ENCODE results near the gene GSN. TPM values are rescaled to one million over a fixed set of nuclear protein-coding genes. Genes with fewer than 3 reads are reported as not detected.

GSN gene
- total RNA-seq, 1 donor, result 253 TPM

DNA sequence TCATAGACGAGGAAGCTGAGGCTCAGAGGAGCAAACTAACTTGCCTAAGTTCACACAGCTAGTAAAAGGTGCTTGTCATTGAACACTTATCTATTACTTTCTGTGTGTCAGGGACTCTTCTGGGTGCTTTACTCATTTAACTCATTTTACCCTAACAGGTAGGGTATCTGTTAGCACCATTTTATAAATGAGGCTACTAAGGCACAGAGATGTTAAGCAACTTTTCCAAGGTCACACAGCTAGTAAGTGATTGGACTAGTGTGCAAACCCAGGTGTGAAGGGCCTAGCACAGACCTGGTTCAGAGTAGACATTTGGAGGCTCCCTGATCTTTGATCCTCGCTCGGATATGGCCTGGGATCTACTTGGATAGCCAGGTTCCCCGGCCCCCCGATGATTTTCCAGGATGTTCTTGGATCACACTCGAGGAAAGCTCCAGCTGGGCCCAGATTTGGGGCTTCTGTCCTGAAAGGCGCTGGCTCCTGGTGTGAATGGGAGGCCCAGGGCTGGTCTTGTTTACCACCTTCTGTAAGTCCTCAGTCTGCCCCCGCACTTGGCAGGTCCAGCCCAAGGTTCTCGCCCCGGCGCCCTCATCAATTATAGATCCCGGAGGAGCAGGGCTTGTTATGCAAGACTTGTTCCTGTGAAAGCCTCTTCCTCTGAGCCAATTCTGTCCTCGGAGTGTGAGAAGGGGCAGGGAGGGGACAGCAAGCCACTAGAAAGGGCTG, 37.5 kb downstream of the GSN start:
- TF ChIP-seq, protein P1, sequence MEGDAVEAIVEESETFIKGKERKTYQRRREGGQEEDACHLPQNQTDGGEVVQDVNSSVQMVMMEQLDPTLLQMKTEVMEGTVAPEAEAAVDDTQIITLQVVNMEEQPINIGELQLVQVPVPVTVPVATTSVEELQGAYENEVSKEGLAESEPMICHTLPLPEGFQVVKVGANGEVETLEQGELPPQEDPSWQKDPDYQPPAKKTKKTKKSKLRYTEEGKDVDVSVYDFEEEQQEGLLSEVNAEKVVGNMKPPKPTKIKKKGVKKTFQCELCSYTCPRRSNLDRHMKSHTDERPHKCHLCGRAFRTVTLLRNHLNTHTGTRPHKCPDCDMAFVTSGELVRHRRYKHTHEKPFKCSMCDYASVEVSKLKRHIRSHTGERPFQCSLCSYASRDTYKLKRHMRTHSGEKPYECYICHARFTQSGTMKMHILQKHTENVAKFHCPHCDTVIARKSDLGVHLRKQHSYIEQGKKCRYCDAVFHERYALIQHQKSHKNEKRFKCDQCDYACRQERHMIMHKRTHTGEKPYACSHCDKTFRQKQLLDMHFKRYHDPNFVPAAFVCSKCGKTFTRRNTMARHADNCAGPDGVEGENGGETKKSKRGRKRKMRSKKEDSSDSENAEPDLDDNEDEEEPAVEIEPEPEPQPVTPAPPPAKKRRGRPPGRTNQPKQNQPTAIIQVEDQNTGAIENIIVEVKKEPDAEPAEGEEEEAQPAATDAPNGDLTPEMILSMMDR (IDR thresholded peaks at IDR 0.05; ENCODE audit: insufficient read depth, low read length), result no peak
- no peak overlapping the region for H3K4me3 ChIP-seq (ENCODE audit: low read depth, low read length)
- DNase-seq (ENCODE audit: low read depth), result peak; percentile 41

DNA sequence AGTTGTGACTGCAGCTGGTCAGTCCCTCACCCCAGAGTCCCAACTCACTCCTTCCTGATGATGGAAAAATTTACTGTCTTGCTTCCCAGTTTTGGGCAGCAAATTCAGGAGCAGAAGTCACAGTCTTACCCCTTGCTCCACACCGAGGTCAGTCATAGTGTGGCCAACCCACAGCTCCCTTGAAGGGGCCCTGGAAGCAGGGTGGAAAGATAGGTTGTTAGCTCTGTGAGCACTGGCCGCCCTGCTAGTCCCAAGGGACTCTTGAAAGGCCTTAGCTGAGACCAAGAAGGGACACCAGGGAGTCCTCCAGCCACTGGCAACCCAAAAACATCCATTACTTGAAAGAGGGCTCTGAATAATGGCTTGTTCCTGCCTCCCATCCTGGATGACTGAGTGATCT, 40.0 kb downstream of the GSN start:
- no peak overlapping the region for H3K4me3 ChIP-seq (ENCODE audit: low read depth, low read length)
- DNase-seq (ENCODE audit: low read depth), result no peak
- TF ChIP-seq, protein P1 (IDR thresholded peaks at IDR 0.05; ENCODE audit: insufficient read depth, low read length), result no peak

DNA sequence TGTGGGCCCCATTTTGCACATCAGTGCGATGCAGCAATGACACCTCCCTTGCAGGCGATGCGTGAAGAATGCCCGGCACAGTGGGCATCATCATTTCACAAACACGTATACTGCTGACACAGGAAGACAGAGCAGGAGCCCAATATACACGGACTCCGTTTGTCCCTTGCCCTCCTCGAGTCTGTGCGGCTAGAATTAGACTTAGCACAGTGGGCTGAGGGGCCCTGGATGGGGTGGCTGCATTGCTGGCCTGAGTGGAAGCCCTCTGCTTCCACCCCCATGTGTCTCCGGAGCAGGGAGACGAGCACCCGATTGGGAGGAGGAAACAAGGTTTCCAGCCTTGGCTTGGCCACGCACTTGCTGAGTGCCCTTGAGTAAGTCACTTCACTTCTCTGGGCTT, 40.8 kb downstream of the GSN start:
- H3K4me3 ChIP-seq (ENCODE audit: low read depth, low read length), result no peak overlapping the region
- TF ChIP-seq, protein P1 (IDR thresholded peaks at IDR 0.05; ENCODE audit: insufficient read depth, low read length), result no peak
- no peak for DNase-seq (ENCODE audit: low read depth)

DNA sequence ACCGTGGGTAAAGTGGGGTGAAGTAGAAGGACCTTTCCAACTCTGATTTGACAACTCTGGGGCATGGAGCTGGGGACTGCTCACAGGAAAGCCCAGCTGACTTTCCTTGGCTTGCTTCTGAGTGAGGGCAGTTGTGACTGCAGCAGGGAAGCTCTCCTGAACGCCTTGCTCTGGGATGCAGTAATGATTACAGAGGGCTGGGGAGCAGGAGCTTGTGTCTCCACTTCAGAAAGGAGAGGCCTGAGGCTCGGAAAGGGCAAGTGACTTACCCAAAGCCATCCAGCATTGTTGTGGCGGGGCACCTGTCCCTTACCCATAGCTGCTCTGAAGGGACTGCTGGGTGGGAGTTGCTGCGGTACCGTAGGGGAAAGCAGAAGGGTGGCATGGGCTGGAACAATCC, 41.2 kb downstream of the GSN start:
- TF ChIP-seq, protein P1 (IDR thresholded peaks at IDR 0.05; ENCODE audit: insufficient read depth, low read length), result no peak
- no peak overlapping the region for H3K4me3 ChIP-seq (ENCODE audit: low read depth, low read length)
- no peak for DNase-seq (ENCODE audit: low read depth)

DNA sequence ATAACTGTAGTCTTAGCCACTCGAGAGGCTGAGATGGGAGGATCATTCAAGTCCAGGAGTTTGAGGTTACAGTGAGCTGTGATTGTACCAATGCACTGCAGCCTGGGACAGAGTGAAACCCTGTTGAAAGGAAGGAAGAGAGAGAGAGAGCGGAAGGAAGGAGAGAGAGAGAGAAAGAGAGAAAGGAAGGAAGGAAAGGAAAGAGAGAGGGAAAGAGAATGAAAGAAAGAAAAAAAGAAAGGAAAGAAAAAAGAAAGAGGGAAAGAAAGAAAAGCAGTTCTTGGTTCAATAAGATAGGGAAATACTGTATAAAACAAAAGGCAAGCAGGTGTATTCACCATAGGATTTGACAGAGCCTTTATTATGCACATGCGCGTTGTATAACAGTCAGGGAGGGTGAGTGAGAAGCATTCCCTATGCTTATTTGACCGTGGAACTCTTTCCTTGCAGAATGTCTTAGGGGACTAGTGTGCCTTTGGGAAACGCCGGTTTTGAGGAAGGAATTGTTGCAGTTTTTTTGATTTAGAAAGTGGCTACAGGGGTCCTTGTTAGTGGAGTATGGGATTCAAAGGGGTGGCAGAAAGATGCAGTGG, 42.0 kb downstream of the GSN start:
- TF ChIP-seq, protein P1 (IDR thresholded peaks at IDR 0.05; ENCODE audit: insufficient read depth, low read length), result no peak
- DNase-seq (ENCODE audit: low read depth), result no peak
- H3K4me3 ChIP-seq (ENCODE audit: low read depth, low read length), result no peak overlapping the region

DNA sequence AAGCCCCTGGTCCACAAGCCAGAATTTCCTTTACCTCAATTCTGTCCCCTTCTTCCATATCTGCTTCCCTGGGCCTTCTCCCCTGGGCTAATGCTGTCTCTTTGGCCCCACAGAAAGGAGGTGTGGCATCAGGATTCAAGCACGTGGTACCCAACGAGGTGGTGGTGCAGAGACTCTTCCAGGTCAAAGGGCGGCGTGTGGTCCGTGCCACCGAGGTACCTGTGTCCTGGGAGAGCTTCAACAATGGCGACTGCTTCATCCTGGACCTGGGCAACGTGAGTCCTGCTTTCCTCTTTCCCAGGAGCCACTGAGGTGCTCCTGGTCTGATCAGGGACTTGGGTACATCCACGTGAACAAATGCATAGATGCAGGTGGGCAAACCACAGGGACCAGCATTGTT, 42.6 kb downstream of the GSN start:
- no peak for DNase-seq (ENCODE audit: low read depth)
- TF ChIP-seq, protein P1 (IDR thresholded peaks at IDR 0.05; ENCODE audit: insufficient read depth, low read length), result no peak
- no peak overlapping the region for H3K4me3 ChIP-seq (ENCODE audit: low read depth, low read length)

Data from fibroblast of the aortic adventitia (primary cell).